Astrocyte (in vitro differentiated cells and primary cell): Measurements from ENCODE around the gene PRPF40B. TPM values are rescaled to one million over a fixed set of nuclear protein-coding genes. Genes with fewer than 3 reads are reported as not detected.

Source experiments
- DNase-seq: peaks from one replicate; pipeline ENCODE4 v3.0.0-alpha.2; 2010; ENCODE audit warnings: low read depth
- FAIRE-seq: peaks from 2 replicates; lab custom pipeline; 2011; peaks lifted over from hg19 to GRCh38; lab: Jason Lieb, UNC
- H2AFZ ChIP-seq: 2 replicates; pipeline ENCODE4 v1.6.0; 2012; ENCODE audit warnings: low read depth, low read length, inconsistent platforms
- H3K27ac ChIP-seq: 2 replicates; pipeline ENCODE4 v1.5.1; 2011; ENCODE audit warnings: low read depth, low read length, inconsistent platforms
- H3K27me3 ChIP-seq: 2 replicates; pipeline ENCODE4 v1.6.0; 2011; ENCODE audit warnings: low read length, inconsistent platforms; ENCODE audit not compliant: insufficient read depth
- H3K36me3 ChIP-seq: 2 replicates; pipeline ENCODE4 v1.5.1; 2011; ENCODE audit warnings: low read length, inconsistent platforms; ENCODE audit not compliant: insufficient read depth
- H3K4me1 ChIP-seq: 2 replicates; pipeline ENCODE4 v1.5.1; 2011; ENCODE audit warnings: low read length, inconsistent platforms; ENCODE audit not compliant: insufficient read depth
- H3K4me2 ChIP-seq: 2 replicates; pipeline ENCODE4 v1.6.0; 2012; ENCODE audit warnings: low read length, inconsistent platforms
- H3K4me3 ChIP-seq: 2 replicates; pipeline ENCODE4 v1.5.1; 2011; ENCODE audit warnings: low read depth, mild to moderate bottlenecking, low read length, inconsistent platforms; ENCODE audit not compliant: insufficient read depth
- H3K79me2 ChIP-seq: 2 replicates; pipeline ENCODE4 v1.6.0; 2012; ENCODE audit warnings: mild to moderate bottlenecking, low read length, inconsistent platforms; ENCODE audit not compliant: insufficient read depth
- H3K9ac ChIP-seq: 2 replicates; pipeline ENCODE4 v1.6.0; 2012; ENCODE audit warnings: mild to moderate bottlenecking, low read length, inconsistent platforms
- H3K9me3 ChIP-seq: 2 replicates; pipeline ENCODE4 v1.5.1; 2012; ENCODE audit warnings: low read depth, mild to moderate bottlenecking, low read length, inconsistent platforms; ENCODE audit not compliant: insufficient read depth
- H4K20me1 ChIP-seq: 2 replicates; pipeline ENCODE4 v1.6.0; 2012; ENCODE audit warnings: low read length, inconsistent platforms; ENCODE audit not compliant: insufficient read depth
- H3K27ac Mint-ChIP-seq: one replicate; pipeline ENCODE4 v1.8.0; 2021; ENCODE audit warnings: mild to moderate bottlenecking, mixed read lengths; ENCODE audit not compliant: unreplicated experiment
- H3K27me3 Mint-ChIP-seq: one replicate; pipeline ENCODE4 v1.8.0; 2021; ENCODE audit warnings: low read depth, mixed read lengths; ENCODE audit not compliant: unreplicated experiment
- H3K36me3 Mint-ChIP-seq: one replicate; pipeline ENCODE4 v1.8.0; 2021; ENCODE audit warnings: low read depth, mixed read lengths; ENCODE audit not compliant: unreplicated experiment
- H3K4me1 Mint-ChIP-seq: one replicate; pipeline ENCODE4 v1.8.0; 2021; ENCODE audit warnings: low read depth, mixed read lengths; ENCODE audit not compliant: unreplicated experiment
- H3K4me3 Mint-ChIP-seq: one replicate; pipeline ENCODE4 v1.8.0; 2021; ENCODE audit warnings: mild to moderate bottlenecking, moderate library complexity, mixed read lengths; ENCODE audit not compliant: unreplicated experiment
- H3K9me3 Mint-ChIP-seq: one replicate; pipeline ENCODE4 v1.8.0; 2021; ENCODE audit warnings: mild to moderate bottlenecking, mixed read lengths; ENCODE audit not compliant: unreplicated experiment
- EZH2 ChIP-seq: IDR thresholded peaks from 2 replicates; pipeline ENCODE4 v1.6.1; 2012; ENCODE audit warnings: mild to moderate bottlenecking, low read length, inconsistent platforms; ENCODE audit not compliant: insufficient read depth
- total RNA-seq: library from RNA; stranded (reverse); gene quantifications from 2 replicates; pipeline ENCODE4 v1.2.1, GENCODE V29; 2021
- TF ChIP-seq, protein P1 (sequence below): IDR thresholded peaks from 2 replicates; pipeline ENCODE4 v1.5.1; 2011; ENCODE audit warnings: low read depth, mild to moderate bottlenecking, inconsistent platforms, low read length, moderate library complexity; ENCODE audit not compliant: insufficient read depth

PRPF40B gene
- total RNA-seq, 1 donor from 2014 or later = 10.1 TPM

DNA sequence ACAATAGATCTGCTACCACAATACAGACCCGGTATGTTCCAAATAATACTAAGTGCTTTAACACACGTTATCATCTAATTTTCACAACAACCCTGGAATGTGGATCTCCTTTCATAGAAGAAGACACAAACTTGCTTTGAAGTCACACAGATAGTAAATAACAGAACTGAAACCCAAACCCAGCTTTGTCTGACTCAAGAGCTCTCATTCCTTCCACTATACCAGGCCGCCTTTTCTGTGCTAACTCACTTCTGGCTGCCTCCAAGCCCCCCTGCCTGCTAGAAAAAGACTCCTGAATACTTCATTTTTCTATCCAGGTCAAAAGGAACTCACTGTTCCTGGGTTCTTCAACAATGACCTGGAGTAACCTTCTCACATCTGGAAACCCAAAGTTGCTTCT lies 37.8 kb downstream of the PRPF40B start:
- H4K20me1 ChIP-seq = no peaks in the 10 kb centered on the region
- H3K27ac ChIP-seq = no peak overlapping the region
- H3K27me3 ChIP-seq = no peaks in the 10 kb centered on the region
- peaks cover 38% of the 10 kb centered on the region for H3K36me3 ChIP-seq
- H2AFZ ChIP-seq = no peak overlapping the region
- Mint-ChIP-seq H3K4me1 (peaks cover 46% of the 10 kb centered on the region), H3K4me3 (no peak overlapping the region), H3K27me3 (no peaks in the 10 kb centered on the region), H3K27ac (peak overlapping the region; percentile 84), H3K36me3 (peaks cover 39% of the 10 kb centered on the region), H3K9me3 (peaks cover 4% of the 10 kb centered on the region)
- no peak overlapping the region for H3K4me3 ChIP-seq
- no peak overlapping the region for H3K9ac ChIP-seq
- H3K9me3 ChIP-seq = no peaks in the 10 kb centered on the region
- H3K79me2 ChIP-seq = peaks cover 38% of the 10 kb centered on the region
- H3K4me1 ChIP-seq = peaks cover 30% of the 10 kb centered on the region
- H3K4me2 ChIP-seq = no peak overlapping the region
- FAIRE-seq (no peak), DNase-seq (no peak)
- TF ChIP-seq, protein P1, sequence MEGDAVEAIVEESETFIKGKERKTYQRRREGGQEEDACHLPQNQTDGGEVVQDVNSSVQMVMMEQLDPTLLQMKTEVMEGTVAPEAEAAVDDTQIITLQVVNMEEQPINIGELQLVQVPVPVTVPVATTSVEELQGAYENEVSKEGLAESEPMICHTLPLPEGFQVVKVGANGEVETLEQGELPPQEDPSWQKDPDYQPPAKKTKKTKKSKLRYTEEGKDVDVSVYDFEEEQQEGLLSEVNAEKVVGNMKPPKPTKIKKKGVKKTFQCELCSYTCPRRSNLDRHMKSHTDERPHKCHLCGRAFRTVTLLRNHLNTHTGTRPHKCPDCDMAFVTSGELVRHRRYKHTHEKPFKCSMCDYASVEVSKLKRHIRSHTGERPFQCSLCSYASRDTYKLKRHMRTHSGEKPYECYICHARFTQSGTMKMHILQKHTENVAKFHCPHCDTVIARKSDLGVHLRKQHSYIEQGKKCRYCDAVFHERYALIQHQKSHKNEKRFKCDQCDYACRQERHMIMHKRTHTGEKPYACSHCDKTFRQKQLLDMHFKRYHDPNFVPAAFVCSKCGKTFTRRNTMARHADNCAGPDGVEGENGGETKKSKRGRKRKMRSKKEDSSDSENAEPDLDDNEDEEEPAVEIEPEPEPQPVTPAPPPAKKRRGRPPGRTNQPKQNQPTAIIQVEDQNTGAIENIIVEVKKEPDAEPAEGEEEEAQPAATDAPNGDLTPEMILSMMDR = no peak
- TF ChIP-seq EZH2 = no peak

DNA sequence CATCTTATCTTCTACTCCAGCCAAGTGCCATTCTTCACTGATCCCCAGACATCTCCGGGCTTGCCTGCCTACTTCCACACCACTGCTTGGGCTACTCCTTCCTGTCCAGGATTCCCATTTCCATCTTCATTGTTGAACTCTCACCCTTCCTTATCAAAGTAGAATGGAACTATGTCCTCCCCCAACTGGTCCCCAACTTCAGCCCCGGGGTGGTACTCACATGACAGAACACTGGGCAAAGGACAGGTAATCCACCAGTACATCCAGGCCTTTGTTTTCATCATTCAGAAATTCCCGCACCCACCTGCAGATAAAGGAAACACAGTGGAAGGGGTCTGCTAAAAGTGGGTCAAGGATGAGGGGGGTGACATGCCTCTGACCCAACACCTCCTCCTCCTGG lies 38.4 kb downstream of the PRPF40B start:
- Histone ChIP-seq H3K4me3 (no peak overlapping the region), H3K4me2 (no peak overlapping the region), H3K4me1 (peaks cover 30% of the 10 kb centered on the region), H3K36me3 (peaks cover 33% of the 10 kb centered on the region), H3K27ac (no peak overlapping the region), H4K20me1 (no peaks in the 10 kb centered on the region), H3K79me2 (peaks cover 44% of the 10 kb centered on the region), H3K9ac (no peak overlapping the region), H3K27me3 (no peaks in the 10 kb centered on the region), H3K9me3 (no peaks in the 10 kb centered on the region), H2AFZ (no peak overlapping the region)
- FAIRE-seq (no peak), DNase-seq (no peak)
- Mint-ChIP-seq H3K9me3 (peaks cover 4% of the 10 kb centered on the region), H3K27me3 (no peaks in the 10 kb centered on the region), H3K36me3 (peaks cover 36% of the 10 kb centered on the region), H3K27ac (peak overlapping the region; percentile 84), H3K4me1 (peaks cover 49% of the 10 kb centered on the region), H3K4me3 (peak overlapping the region; percentile 40)
- no peak for TF ChIP-seq EZH2
- TF ChIP-seq, protein P1 = no peak

DNA sequence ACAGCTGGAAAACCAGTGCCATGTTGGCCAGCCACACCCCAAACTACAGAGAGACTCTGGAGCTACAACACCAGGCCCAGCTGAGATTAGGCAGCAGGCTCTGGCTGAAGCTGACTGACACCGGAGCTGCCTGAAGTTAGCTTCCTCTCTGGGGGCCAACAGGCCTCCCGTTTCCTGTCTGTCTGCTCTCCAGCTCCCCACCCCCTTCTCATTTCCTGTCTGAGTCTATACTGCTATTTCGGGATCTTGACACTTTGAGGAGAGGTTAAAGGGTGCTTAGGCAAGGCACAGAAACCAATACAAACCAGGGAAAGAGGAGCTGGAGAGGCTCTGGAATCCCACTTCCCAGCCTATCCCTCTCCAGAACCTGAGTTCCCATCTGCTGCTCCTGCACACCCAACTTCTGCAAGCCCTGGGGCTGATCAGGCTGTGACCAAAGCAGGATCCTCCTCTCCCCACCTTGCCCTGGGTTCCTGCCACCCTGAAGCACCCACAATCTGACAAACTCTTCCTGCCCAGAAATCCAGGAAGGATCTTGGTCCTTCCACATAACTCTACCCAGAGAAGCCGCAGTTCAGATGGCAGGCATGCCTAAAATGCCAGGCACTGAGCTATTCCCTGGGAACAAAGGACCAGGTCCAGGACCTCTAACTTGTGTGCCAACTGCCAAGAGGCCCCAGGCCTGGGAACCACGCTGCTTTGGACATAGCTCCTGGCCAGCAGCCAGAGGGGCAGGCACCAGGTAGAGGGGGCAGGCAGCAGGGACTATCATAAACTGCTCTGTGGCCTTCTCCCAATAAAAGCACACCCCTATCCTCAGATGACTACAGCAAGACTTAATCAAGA lies 39.9 kb downstream of the PRPF40B start:
- peak overlapping the region; percentile 70 for H3K4me2 ChIP-seq
- H2AFZ ChIP-seq = peak overlapping the region; percentile 0
- H3K27ac ChIP-seq = peak overlapping the region; percentile 84
- H4K20me1 ChIP-seq = peaks cover 10% of the 10 kb centered on the region
- no peak for FAIRE-seq
- Mint-ChIP-seq H3K4me3 (peak overlapping the region; percentile 64), H3K27ac (peak overlapping the region; percentile 99), H3K9me3 (no peaks in the 10 kb centered on the region), H3K36me3 (peaks cover 25% of the 10 kb centered on the region), H3K27me3 (no peaks in the 10 kb centered on the region), H3K4me1 (peaks cover 64% of the 10 kb centered on the region)
- peak overlapping the region; percentile 53 for H3K9ac ChIP-seq
- TF ChIP-seq, protein P1 = no peak
- no peak for TF ChIP-seq EZH2
- peak; percentile 66 for DNase-seq
- H3K36me3 ChIP-seq = peaks cover 24% of the 10 kb centered on the region
- no peaks in the 10 kb centered on the region for H3K27me3 ChIP-seq
- peaks cover 36% of the 10 kb centered on the region for H3K4me1 ChIP-seq
- no peak overlapping the region for H3K4me3 ChIP-seq
- peaks cover 56% of the 10 kb centered on the region for H3K79me2 ChIP-seq
- no peaks in the 10 kb centered on the region for H3K9me3 ChIP-seq
